GM19324 (cell line): ENCODE measurements around the gene NT5DC2.
A peak's percentile ranks its signal among the peaks of the same experiment; 100 is the strongest.
"Not testable (repeated sequence)": the region's sequence is repeated elsewhere in the genome, so short reads cannot be mapped to it uniquely, and the experiment has no call there.

ENCODE experiments used
- ATAC-seq: cut with Tn5 transposase; IDR thresholded peaks from one replicate; pipeline ENCODE4 v1.9.1; 2021; ENCODE audit warnings: mild to moderate bottlenecking, moderate library complexity; ENCODE audit not compliant: unreplicated experiment, low FRiP score

NT5DC2 gene

DNA sequence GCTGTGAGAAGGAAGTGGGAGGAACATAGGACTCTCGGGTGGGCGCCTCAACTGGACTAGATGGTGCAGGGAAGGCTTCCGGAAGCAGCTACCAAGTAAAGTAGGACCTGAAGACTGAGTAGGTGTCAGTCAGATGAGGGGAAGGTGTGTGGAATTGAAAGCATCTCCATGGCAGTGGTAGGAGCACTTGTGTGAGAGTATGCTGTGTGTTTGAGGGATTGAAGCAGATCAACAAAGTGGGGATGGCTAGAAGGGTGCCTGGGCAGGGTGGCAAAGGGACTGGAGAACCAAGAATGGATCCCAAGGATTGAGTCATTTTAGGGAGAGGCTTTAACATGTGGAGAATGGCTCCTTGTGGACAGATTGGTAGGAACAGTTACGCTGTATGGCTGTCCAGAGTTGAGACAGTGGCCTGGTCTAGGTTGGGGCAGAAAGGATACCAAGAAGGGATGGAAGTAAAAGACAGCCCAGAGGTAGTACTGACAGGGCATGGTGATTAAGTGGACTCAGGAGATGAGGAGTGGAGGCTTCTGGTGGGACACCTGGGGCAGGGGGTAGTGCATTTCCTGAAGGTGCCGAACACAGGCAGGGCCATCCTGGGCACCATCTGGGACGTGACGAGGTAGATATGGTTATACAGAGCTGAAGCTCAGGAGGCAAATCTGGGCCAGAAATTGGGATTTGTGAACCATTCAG lies 4.2 kb upstream of the NT5DC2 start:
- no peak for ATAC-seq

DNA sequence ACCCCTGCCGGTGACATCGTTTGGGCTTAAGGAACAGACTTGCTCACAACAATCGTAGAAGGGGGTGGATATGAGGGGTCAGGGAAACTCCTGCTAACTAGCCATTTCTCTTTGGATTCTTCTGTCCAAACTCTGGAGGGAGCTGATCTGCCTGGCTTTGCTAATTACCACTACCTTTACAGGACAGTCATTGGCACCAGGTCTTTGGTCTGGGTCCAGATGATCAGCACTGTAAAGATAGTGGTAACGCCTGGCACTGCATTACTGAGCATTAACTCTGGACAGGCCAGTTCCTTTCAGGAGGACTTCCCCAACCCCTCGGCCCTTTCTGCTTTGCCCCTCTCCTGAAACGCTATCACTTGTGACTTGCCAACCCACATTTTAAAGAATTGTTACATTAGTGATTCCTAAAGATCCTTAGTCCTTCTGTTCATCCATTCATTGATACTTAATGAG lies 3.5 kb upstream of the NT5DC2 start:
- ATAC-seq, result no peak

DNA sequence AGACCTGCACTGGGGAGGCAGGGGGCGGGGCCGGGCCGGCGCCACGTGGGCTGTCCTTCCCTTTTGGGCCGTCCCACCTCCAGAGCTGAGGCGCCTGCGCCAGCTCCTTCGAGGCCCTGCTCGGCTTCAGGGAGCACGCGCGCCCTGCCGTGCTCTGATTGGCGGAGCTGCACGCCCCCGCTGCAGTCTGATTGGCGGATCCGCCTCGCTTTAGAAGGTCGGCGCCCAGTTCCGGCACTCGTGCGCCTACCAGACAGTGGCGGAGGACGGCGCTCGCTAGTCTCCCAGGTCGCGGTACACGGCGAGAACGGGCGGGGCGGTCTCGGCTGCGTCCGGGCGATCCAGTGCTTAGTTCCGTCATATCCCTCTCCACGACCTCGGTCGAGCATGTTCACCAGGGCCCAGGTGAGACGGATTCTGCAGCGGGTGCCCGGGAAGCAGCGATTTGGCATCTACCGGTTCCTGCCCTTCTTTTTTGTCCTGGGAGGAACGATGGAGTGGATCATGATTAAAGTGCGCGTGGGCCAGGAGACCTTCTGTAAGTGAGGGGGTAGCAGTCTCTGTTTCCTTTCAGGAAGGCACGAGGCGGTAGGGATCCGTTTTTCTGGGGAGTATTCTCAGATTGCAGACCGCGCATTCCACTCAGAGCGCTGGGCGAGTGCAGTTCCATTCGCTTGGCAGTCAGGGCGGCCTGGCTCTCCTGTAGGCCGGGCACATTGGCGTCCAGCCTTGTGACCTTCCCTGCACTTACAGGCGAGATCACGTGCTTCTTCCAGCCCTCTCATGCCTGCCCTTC lies 2.9 kb upstream of the NT5DC2 start, which contains the start of gene UQCC5:
UQCC5 (plus strand) TSS at position 237 of the 796 bp plus-strand sequence; CDS start at position 388, 151 bp downstream.
- ATAC-seq, result peak; percentile 91

DNA sequence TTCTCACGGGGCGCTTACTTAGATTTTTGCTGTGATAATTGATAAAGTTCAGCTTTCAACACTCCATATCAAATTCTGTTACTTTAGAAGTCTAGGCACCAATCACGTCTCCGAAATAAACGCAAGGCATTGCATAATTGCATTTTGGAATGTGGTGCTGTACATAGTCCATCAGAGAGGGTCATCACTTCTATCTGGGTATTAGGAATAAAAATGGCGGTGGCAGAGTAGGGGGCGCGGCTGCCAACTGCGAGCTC lies 2.4 kb upstream of the NT5DC2 start:
- no peak for ATAC-seq

DNA sequence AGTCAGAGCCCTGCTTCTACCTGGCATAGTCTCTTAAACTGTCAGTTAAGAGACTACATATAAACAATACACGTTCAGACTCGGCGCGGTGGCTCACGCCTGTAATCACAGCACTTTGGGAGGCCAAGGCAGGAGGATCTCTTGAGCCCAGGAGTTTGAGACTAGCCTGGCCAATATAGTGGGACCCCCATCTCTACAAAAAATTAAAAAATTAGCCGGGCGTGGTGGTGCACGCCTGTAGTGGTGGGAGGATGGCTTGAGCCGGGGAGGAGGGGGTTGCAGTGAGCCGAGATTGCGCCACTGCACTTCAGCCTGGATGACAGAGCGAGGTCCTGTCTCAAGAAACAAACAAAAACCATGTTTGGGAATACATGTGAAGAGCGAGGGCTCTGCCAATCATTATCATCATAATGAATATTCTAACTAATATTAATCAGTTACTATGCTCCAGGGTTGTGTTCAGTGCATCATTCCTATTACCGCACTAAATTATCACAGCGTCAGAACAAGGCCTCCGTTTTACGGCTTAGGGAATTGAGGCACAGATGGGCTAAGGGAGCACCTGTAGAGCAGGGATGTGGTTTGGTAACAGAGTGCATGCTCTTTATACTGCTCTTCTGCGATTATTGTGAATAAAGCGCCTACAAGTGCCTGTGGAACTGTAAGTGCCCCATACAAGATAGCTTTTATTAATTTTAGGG lies 1.9 kb upstream of the NT5DC2 start:
- no peak for ATAC-seq

DNA sequence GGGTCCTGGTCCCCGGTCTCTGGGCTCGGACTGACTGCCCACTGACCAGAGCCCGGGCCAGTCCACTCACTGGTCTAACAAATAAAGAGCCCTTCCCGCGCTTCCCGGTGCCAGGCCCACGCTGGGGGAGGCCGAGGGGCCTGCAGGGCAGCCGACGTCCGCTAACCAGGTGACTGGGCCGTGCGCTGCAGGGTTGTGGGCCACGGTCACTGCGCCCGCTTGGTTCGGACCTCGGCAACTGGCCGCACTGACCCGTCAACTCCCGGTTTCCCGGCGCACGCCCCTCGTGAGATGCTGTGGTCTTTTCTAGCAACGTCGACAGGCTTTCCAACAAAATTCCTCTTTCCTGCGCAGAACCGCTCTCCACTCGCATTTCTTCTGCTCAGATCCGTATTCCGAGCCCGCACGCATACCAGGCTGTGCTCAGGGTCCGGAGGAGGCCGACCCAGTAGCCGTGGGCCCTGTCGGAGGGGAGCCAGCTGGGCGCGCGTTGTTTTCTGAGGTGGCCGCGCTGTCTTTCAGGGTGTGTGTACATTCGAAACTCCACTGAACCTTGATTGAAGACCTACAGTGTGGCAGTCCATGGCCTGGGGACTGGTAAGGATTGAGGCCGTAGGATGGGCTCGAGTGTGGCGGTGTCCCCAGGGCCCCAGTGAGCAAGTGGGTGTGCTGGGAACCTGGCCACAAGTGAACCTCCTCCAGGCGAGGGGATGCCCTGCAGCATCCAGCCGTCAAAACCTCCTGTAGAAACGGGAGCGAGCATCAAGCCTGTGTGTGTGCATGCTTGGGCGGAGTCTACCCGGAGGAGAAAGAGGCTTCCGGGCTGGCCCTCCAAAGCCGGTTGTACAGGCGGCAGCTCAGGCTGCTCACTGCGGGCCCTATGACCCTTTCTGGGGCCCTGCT lies 875 bp upstream of the NT5DC2 start:
- ATAC-seq, result no peak

DNA sequence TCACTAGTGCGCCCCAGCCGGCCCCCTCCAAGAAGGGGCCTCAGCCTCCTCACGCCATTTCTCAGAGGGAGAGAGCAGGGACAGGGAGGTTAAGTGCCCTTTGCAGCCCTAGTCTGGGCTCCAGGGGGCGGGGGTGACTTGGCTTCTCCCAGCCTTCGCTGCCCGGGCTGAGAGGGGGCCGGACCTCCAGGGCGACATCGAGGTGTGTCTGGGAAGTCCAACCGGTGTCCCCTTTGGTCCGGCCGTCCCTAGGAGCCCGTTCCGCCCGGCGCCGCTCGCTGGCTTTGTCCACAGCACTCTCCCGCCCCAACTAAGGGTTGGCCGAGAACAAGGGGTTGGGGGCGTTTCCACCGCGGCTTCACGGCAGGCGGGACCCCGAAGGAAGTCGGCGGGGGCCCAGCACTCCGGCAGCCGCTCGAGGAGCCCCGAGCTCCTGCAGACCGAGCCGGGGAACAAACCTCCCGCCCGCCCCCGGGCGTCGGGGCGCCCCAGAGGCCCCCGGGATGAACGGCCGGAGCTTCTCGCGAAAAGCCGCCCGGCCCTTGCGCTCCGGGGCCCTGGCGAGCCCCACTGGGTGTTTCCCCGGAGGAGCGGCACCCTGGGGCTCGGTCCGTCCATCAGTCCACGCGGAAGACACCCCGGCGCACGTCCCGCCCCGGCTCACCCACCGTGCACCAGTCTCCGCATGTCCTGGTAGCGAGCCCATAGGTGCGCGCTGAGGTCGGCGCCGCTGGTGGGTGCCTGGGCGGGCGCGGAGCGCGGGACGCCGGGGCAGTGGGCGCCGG lies 627 bp downstream of the NT5DC2 start:
- ATAC-seq, result no peak

DNA sequence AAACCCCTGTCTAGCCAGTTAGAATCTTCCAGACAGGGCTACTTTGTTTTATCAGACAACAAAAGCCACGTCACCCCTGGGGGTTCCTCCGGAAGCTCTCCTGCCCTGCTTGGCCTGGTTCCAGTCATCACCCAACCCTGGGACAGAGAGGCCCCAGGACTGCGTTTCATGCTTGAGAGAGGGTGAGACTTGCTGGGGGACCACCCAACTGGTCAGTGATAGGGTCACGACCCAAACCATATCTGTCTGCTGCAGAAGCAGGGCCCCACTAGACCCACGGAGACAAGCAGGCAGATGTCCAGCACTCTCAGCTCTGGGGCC lies 1.2 kb downstream of the NT5DC2 start:
- no peak for ATAC-seq

DNA sequence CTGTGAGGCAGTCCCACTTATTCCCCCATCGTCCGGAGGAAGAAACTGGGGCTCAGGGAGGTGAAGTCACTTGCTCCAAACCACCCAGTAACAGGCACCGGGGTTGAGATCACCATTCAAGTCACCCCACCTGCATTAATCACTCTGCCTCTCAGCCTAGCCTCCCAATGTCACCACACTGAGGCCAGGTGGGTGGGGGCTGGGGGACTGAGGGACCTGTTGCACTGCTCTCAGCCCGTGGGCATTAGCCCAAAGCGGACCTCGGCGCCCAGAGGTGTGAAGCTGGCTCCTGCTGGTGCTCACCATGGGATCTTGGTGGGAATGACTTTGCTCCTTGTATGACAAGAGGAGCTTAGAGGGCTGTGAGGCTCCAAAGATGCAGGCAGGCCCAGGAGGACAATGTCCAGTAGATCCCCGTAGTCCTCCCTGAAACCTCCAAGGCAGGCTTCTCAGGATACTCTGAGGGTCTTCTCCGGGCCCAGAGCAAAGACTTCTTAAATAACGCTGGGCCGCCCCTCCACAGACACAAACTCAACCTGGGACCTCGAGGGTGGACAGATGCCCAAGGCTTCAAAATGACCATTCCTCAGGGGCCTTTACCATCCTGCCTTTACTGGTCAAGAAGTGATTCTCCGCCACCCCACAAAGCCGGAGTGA lies 1.7 kb downstream of the NT5DC2 start:
- no peak for ATAC-seq

DNA sequence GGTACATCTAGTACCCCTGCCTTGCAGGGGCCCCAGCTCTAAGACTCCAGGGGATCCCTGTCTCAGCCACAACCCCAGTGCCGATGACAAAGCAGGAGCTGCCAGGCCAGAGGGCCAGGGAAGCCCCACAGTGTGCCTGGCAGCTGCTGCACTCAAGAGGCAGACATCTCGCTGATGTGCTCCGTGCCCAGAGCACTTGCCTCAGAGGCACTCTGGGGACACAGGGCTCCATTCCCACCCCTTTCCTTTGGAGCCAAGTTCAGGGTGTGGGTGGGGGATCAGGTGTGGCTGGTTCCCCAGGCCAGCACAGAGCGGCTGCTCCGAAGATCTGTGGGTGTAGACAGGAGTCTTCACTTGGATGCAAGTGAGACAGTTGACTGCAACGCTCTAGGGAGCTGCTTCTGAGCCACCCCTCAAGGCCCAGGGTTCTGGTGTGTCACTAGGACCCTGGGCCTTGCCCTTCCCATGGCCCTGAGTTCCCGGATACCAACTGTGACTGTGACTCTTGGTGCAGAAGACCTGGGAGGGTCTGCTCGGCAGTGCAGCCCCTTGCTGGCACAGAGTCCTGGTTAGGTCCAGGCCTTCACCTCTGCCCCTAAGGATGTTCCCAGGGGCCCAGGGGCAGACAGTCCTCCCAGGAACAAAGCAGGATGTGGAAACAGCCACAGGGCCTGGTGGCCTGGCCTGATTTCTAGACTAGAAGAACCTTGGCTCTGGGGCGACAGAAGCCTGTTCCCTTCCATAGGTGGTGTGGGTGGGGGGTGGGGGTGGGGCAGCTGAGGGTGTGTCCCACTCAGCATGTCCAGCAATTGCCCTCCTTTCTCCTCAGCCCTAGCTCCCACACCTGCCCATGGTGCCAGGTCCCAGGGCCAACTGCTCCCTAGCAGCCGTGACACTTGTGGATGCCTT lies 2.5 kb downstream of the NT5DC2 start:
- no peak for ATAC-seq

DNA sequence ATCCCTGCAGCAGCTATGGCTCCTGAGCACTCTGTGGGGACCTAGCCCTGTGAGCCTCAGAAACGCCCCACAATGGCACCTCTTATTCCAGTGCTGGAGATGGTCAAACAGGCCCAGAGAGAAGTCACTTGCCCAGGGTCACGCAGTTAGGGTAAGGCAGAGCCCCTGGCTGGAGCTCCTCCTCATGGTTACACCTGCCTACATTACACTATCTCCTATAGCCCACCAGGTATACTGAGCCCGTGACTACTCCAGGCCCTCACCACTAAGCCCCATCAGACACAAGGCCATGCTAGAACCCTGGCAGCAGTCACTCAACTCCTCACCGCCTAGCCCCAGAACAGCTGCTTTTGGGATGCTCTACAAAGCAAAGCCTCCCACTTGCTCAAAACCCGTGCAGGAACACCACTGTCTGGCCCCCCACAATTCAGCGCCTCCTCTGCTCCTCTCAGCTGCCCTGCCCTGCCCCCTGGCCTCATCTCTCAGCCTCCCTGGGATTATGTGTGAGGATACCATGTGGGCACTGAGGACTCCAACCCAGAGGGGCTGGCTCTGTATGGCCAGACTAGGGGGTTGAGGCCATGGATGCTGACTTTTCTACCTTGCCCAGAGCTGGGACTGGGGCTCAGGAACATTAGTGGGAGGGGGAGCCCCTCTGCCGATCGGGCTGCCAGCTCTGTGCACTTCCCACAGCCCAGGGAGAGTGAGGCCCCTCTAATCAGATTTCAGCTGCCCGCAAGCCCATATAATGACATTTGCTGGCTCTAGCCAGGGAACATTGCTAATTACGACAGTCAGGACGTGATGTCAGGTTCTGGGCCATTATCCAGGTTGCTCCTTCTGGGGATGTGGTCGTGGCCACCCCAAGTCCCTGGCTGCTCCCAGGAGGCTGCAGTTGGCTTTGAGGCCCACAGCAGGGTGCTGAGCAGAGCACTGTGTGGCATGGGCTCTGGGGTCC lies 4.0 kb downstream of the NT5DC2 start:
- ATAC-seq, result no peak

DNA sequence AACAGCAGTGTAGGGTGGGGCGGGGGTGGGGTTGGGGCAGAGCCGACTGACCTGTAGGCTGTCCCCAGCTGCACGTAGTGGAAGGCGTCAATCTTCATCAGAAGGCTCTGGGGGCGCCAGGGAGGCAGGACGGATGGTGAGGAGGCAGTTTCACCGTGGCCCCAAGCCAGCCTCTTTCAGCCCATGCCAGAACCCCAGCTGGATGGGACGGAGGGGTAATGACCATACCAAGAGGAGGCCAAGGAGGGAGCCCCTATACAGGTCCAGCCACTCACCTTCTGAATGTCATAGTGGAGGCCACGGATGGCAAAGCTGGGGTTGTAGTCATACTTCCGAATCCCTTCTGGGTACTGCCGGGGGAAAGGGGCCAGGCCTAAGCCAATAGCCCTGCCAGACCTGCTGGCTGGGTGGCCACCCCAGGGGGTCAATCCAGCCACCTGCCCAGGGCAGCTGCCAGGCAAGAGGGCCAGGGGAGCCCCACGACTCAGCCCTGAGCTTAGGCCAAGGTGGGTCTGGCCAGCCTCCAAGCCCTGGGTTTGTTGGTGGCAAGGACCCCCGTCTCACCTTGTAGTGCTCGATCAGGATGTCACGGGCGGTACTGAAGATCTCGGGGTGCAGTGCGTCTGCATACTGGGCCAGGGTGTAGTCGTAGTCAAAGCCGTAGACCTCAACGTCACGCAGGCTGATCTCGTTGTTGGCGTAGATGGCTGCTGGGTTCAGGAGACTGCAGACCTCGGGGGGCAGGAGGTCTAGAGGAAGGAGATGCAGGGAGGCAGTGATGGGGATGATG lies 4.9 kb downstream of the NT5DC2 start:
- no peak for ATAC-seq

DNA sequence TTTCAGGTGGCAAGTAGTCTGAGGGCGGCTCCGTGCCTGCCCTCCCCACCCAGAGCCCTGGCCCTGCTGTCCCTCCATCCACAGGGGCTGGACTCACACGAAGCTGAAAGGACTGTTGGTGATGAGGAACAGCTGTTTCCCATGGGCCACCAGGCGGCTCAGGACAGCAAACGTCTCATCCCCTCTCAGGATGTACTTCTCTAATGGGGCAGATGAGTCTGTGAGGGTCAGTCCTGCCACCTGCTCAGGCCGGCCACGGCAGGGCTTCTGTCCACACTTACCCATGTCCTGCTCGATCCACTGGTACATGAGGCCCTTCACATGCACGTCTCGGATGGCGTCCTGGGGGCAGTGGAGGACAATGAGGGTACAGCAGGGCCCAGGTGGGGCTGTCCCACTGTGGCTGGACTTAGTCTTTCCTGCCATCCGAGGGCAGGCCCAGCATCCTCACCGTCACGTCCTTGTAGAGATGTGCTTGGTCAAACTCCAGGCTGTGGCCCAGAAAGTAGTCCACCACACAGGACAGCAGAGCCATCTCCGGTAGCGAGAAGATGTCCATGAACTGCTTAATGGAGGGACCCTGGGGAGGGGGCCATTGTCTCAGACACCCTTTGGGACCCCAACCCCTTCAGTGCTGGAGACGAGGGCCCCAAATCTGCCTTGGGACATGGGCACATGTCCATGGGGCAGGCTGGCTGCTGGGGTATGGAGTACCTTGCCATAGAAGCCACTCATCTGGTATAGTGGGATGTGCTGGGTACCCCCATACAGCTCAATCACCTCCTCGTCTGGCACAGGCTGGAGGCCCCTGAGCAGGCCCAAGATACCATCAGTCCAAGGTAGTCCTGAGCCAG lies 5.7 kb downstream of the NT5DC2 start:
- no peak for ATAC-seq

DNA sequence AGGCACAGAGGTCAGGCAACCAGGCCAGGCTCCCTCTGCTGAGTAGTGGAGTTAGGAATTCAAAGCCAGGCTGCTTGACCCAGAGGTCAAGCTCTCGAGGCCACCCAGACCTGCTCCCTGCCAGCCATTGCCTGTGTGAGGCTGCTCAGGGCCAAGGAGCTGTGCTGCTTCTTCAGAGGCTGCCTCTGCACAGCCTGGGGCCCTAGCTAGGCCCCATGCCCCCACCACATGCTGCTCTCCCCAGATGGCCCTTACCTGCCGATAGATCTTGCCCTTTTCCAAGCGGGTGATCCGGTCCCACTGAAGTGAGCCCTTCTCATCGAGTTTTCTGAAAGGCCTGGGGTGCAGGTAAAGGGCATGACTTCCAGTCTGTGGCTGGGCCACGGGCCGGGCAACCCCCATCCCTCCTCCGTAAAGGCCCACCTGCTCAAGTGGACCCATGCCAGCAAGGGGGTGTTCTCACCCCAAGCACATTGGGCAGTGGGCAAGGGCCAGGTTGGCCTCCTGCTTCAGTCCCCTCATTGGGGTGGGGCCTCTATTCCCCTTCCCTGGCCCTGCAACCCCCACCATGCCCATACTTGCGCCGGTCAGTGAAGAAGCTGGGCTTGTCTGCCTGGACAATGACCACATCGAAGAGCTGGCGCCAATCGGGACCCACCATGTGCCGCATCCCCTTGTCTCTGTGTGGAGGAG lies 6.5 kb downstream of the NT5DC2 start:
- no peak for ATAC-seq

DNA sequence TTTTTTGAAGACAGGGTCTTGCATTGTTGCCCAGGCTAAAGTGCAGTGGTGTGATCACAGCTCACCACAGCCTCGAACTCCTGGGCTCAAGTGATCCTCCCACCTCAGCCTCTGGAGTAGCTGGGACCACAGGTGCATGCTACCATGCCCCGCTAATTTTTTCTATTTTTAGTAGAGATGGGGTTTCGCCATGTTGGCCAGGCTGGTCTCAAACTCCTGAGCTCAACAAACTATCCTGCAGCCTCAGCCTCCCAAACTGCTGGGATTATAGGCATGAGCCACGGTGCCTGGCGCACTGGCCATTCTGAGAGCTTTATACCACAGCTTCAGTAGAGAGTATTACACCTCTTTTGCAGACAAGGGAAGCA lies 7.0 kb downstream of the NT5DC2 start:
- ATAC-seq, result not testable (repeated sequence)
